NCI-H1436 treated with DMSO at 0.1 percent for 48 hours (cell line): ENCODE measurements around the gene C22orf42.
"Not testable (repeated sequence)": the region's sequence is repeated elsewhere in the genome, so short reads cannot be mapped to it uniquely, and the experiment has no call there.

Source experiments
- DNase-seq: peaks from one replicate; lab custom pipeline; 2025; lab: John Stamatoyannopoulos, UW

C22orf42 gene

GRCh38 chr22:32183625-32184024, 24.5 kb upstream of the C22orf42 start:
- no peak for DNase-seq

DNA sequence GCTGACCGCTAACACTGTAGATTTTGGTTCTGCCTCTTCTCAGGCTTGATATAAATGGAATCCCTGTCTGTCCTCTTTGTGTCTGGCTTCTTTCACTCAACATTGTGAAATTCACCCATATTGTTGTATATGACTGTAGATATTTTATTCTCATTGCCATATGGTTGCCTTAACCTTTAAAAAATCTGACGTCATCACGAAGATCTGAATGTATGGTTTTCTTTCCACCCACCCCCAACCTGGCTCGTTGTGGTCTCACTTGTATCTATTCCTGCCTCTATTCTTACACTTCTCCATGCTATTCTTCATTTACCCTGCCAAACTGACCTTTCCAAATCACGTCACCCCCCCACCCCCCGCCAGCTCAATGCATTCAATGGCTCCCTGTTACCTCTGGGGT, 21.9 kb upstream of the C22orf42 start:
- no peak for DNase-seq

DNA sequence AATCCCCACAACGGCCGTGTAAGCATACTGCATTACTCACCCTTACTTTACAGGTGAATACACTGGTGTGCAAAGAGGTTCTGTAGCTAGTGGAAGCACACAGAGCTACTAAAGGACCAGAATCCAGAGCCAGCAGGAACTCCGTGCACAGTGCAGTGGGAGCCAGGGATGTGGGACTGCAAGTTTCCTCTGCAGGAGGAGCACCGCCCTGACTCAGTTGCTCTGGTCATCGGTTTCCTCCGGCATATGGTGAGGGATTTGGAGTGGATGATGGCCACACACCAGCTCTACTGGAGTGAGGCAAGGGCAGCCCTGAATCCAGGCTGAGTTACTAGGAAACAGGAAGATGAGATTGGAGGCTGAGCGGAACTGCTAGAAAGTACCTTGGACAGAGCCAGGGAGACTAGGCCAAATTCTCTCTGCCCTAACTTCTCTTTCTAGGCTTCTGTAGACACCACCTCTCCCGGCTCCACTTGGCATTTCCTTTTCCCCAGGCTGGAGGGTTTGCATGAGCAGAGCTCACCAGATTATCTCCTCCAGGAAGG, 18.2 kb upstream of the C22orf42 start:
- DNase-seq: no peak

DNA sequence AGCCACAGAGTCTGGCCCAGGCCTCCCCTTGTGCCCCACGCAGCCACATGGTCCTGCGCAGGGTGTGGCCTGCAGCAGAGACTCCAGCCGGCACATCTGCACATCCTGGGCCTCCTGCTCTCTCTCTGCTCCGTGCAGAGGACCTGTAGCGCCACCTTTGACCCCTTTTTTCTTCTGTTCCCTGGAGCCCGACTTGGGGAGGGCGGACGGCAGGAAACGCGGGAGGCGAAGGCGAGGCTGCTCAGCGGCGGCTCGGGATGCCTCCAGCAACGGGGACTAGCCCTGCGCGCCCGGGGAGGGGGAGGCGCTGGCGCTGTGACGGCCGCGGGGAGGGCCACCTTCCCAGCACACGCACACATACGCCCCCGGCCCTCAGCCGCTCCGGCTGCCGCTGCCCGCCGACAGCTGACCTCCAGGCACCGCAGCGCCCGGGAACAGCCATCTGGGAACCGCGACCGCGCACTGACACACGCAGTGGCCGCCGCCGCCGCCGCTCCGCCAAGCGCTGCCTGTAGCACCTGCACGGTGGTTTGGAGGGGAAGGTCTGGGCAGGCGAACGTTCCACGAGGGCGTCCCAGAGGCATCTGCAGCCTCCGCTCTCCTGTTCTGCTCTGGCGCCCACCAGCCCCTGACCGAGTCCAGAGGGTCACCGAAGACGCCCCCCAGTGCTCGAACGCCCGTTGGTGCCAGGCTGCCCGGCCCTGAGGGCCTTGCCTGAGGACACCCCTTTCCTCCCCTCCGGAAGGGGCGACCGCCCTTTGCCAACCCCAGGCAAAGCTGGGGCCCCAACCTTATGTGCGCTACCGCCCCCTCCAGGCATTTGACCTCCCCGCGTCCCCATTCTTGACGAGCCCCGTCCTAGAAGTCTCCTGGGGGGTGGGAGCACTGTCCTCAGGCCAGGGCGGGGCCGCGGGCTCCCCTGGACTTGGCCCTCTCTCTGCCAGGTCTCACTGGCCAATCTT, 16.9 kb upstream of the C22orf42 start:
- DNase-seq: no peak

DNA sequence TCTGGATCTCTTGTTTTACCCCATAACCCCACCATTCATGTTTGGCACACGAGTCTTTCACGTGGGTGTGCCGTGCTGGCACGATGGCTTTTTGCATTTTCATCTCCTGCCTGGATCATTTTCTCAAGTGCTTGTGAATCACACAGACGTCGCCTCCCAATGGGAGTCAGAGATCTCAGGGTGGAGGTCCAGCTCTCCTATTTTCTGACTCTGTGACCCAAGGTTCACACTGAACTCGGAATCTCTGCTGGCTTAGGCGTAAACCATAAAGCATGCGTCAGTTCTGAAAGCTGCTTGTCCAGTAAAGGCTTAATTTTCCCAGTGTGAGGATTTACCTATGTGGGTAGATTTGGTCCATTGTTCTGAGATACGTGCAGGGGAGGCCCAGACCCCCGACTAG, 16.0 kb upstream of the C22orf42 start:
- DNase-seq: no peak

- no peak for DNase-seq
Measured at GRCh38 chr22:32165681-32166080, 6.6 kb upstream of the C22orf42 start.

- DNase-seq: no peak
Measured at GRCh38 chr22:32164075-32164860, 5.2 kb upstream of the C22orf42 start.

GRCh38 chr22:32160411-32160810, 1.3 kb upstream of the C22orf42 start:
- not testable (repeated sequence) for DNase-seq

- DNase-seq: not testable (repeated sequence)
Measured at GRCh38 chr22:32157632-32158031, 1.5 kb downstream of the C22orf42 start.

GRCh38 chr22:32154727-32155126, 4.4 kb downstream of the C22orf42 start:
- DNase-seq: not testable (repeated sequence)

GRCh38 chr22:32151641-32152040, 7.5 kb downstream of the C22orf42 start:
- DNase-seq: not testable (repeated sequence)

GRCh38 chr22:32150647-32151046, 8.5 kb downstream of the C22orf42 start:
- DNase-seq: not testable (repeated sequence)

GRCh38 chr22:32148372-32148771, 10.7 kb downstream of the C22orf42 start:
- DNase-seq: not testable (repeated sequence)

- DNase-seq: not testable (repeated sequence)
Measured at GRCh38 chr22:32147128-32147527, 12.0 kb downstream of the C22orf42 start.

- DNase-seq: no peak
Measured at GRCh38 chr22:32144496-32145274, 14.4 kb downstream of the C22orf42 start.

GRCh38 chr22:32142600-32142999, 16.5 kb downstream of the C22orf42 start:
- no peak for DNase-seq

- not testable (repeated sequence) for DNase-seq
Measured at GRCh38 chr22:32140688-32141087, 18.4 kb downstream of the C22orf42 start.

- not testable (repeated sequence) for DNase-seq
Measured at GRCh38 chr22:32138576-32138975, 20.5 kb downstream of the C22orf42 start.

GRCh38 chr22:32137731-32138324, 21.3 kb downstream of the C22orf42 start:
- not testable (repeated sequence) for DNase-seq

DNA sequence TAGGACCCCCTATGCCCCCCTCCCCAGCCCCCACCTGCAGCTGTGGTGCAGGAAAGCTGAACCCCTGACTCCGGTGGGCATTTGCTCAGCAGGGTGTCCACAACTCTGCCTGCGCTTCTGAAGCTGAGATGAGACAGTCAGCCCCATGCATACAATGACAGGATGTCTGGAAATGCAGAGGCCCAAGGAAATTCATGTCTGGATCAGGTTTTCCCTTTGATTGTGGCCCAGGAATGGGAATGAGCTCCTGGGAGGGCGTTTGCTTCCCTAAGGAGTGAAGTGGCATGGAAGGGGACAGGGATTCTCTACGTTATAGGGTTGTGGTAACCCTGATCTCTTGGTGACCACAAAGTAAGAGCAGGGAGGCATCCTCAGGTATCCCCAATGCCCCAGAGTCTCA, 22.2 kb downstream of the C22orf42 start:
- DNase-seq: not testable (repeated sequence)

DNA sequence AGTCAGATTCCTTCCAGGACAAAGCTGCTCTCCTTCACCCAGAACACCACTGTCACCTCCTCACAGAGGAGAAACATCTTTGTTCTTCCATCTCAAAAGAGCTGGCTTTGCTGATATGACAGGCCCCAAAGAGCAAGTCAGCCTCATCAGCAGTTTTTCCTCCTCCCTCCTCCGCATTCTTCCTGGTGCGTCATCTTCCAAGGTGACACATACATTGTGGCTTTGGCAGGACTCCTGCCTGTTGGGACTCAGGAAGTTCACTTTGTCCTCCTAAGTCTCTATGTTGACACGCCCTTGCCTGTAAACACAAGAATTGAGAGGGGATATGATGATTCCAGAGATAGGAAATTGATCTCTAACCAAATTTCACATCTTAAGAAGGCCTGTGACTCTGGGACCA, 23.1 kb downstream of the C22orf42 start:
- not testable (repeated sequence) for DNase-seq
